ENCODE measurements around the gene METTL2B.

The METTL2B gene, protein sequence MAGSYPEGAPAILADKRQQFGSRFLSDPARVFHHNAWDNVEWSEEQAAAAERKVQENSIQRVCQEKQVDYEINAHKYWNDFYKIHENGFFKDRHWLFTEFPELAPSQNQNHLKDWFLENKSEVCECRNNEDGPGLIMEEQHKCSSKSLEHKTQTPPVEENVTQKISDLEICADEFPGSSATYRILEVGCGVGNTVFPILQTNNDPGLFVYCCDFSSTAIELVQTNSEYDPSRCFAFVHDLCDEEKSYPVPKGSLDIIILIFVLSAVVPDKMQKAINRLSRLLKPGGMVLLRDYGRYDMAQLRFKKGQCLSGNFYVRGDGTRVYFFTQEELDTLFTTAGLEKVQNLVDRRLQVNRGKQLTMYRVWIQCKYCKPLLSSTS

GRCh38 chr7:128476402-128477335 is at the start of gene METTL2B:
METTL2B (plus strand) TSS chr7:128476748; CDS start chr7:128476766, 18 bp downstream.
- peak; percentile 7 to 89 (median 80) for DNase-seq

GRCh38 chr7:128427289-128427891 is 49.2 kb upstream of the METTL2B start:
- peak in 1 of 14 donors; percentile 16 for DNase-seq

- DNase-seq, result no peak
Measured at GRCh38 chr7:128430207-128430606, 46.3 kb upstream of the METTL2B start.

- no peak for DNase-seq
Measured at GRCh38 chr7:128431221-128431620, 45.3 kb upstream of the METTL2B start.

DNA sequence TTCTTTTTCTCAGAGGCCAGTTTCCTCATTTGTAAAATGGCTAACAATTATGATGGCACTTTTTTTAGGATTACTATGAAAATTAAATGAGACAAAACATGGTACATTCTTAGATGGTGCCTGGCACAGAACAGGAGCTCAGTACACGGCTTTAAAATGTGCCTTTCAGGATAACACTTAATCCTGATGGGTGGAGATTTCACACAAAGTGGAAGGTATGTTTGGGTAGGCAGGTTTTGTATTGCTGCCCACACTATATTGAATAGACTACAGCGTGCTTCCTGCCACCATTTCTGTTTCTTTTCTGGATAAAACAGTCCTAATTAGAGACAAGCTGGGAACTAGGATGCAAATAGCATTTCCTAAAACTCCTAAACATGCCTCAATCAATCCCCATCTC is 44.8 kb upstream of the METTL2B start:
- DNase-seq, result no peak

DNA sequence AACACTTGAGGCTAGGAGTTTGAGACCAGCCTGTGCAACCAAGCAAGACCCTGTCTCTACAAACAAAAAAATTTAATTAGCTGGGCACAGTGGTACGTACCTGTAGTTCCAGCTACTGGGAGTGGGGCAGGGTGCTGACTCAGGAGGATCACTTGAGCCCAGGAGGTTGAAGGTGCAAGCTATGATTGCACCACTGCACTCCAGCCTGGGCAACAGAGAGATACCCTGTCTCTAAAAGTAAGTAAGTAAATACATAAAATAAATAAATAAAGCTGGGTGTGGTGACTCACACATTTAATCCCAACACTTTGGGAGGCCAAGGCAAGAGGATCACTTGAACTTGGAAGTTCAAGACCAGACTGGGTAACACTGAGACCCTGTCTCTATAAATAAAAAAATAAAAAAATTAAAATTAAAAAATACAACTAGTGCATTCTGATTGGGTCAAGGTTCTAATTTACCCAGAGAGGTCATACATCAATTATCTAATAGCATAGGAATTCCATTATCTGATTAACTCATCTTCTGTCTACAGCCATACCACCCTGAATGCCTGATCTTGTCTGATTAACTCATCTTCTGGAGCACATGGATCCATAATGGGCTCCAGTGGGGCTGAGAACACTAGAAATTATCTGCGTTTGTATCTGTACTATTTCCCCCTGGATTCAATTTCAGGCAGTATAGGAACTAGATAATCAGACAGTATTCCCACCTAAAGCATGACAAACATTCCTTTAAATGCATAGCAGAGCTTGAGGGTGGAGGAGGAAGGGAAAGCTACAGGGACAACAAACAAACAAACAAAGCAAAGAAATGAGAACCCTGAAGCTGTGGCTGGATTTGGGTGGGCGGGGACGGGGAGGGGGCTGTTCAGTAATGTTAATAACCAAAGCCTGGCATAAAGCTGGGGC is 41.9 kb upstream of the METTL2B start:
- no peak for DNase-seq

DNA sequence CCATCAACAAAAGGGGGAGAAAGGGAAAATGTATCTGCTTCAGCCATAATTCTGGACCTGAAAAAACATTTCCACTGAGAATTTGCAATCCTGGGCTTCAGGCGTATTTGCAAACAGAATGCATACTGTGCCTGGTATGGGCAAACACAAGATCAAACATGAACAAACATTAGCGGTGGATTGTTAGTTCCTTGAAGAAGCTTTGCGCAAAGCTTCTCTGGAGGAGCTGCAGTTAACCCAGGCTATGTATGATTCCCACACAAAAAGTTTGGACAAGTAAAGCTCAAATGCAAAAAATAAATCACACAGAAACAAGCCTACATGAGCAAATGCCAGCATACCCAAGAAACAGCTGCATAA is 41.2 kb upstream of the METTL2B start:
- no peak for DNase-seq

DNA sequence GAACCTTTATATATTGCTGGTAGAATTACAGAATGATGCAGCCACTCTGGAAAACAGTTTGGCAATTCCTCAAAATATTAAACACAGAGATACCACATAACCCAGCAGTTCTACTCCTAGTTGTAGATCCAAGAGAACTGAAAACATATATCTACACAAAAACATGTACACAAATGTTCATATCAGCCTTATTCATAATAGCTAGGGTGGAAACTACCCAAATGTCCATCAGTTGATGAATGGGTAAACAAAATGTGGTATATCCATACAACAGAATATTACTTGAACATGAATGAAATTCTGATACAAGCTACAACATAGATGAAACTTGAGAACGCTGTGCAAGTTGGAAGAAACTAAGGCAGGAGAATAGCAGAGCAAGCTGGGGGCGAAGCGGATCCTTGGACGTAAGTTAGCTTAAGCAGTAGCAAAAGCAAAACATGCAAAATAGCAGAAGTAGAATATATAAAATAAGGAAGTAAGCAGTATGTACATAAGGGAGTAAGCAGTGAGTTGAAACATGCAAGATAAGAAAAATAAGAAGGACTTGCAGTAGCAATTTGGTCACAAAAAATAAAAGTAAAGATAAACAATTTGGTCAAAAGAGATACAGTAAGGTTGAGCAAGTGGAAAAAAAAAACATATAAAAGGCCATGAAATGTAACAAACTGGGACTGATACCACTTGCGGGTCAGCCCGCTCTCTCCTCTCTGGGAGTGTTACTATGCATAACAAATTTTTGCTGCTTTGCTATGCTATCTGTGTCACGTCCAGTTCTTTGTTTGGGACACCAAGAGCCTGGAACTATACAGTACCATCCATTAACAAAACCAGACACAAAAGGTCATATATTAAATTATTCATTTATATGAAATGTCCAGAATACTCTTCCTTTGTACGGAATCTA is 38.9 kb upstream of the METTL2B start:
- no peak for DNase-seq

GRCh38 chr7:128442356-128442755 is 34.2 kb upstream of the METTL2B start:
- no peak for DNase-seq

DNA sequence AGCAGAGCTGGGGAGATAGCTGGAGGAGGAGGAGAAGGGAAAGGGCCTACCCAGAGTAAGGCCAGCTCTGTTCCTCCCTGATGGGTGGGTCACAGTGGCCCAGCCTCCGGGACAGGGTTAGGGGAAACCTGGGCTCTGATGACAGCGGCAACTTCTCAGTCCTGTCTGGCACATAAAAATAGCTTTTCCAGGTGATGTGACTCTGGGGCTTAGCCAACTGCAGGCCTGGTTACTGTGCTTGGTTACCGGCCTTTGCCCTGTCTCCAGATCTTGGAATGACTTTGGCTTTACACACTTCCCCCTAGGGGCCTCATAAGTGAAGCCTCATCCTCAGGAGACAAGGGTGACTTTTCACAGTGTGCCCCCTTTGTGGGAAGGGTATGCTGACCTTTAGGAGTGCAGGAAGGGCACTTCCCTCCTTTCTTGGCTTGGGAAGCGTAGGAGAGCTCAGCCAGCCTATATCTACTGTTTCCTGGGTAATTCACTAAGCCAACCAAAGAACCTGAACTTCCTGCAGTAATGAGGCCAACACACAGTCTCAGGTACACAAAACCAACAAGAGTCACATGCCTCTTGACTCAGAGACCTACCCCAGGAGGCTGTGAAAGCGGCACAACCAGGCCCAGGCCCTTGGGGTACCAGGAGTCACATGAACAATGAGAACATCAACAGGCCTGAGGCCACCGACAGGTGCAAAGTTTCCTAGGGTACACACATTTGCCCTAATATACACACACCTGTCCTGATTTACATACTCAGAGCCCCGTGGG is 32.5 kb upstream of the METTL2B start:
- no peak for DNase-seq

DNA sequence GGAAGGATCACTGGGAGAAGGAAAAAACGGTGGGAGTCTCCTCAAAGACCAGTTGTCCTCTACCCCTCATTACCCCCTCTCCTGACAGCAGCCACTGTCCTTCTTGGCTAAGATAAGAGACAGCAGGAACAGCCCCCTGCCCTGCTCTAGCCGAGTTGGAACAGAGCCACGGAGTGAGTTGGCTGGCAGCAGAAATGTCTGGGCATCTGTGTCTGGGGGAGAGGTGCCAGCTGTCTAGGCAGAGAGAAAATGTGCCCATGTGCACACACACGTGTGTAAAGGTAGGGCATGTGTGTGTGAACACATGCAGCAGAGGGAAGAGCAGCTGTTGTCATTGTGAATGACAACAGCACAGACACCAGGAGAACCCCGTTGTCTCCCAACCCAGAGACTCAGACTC is 30.2 kb upstream of the METTL2B start:
- DNase-seq, result peak in 5 of 14 donors; percentile 6 to 39 (median 20)

GRCh38 chr7:128447941-128448564 is 28.5 kb upstream of the METTL2B start:
- DNase-seq, result no peak

GRCh38 chr7:128448751-128449302 is 27.7 kb upstream of the METTL2B start:
- no peak for DNase-seq

GRCh38 chr7:128450409-128450808 is 26.1 kb upstream of the METTL2B start:
- DNase-seq, result no peak

GRCh38 chr7:128450913-128451312 is 25.6 kb upstream of the METTL2B start:
- DNase-seq, result no peak

GRCh38 chr7:128452552-128452951 is 24.0 kb upstream of the METTL2B start:
- no peak for DNase-seq

DNA sequence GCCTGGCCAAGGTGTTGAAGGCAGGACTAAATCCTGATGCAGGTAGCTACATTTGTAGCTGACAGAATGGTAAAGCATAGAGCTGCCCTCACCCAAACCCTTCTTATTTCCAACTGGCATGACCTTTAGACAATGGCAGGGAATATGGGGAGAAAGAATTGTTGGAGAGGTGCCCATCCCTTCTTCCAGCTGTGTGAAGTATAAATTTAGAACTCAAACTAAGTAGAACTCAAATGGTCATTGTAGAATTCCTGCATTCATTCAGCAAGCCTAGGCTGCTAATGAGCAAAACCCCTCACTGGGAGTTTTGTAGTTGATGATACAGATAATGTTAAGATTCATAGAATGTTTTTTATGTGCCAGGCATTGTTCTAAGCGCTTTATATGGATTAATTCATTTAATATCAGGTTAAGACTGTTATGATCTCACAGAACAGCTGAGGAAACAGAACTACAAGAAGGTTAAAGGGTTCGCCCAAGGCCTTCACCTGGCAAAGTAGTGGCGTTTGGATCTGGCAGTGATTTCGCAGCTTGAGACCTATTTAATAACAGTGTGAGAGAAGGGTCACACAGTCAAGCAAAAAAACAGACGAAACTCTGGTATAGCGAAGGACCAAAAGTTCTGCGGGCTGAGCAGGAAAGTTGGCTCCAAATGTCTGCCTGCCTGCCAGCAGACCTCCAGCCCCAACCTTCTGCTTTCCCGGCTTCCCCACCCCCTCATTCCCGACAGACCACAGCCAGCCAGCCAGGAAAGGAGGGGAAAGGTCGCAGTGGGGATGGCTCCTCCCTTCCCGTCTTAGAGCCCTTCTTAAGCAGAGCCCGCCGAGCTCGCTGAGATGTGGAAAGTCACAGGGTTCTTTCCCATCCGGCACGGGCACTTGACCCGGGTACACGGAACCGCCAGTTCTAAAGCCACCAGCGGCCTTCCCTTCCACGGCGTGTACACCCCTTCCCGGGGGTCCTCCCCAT is 22.4 kb upstream of the METTL2B start:
- peak in 11 of 14 donors; percentile 14 to 87 (median 52) for DNase-seq

All from C1 segment of cervical spinal cord (tissue), 14 donors.